HepG2 (cell line): ENCODE data around the gene FLVCR1. TPM values are rescaled to one million over a fixed set of nuclear protein-coding genes. Genes with fewer than 3 reads are reported as not detected.

Source experiments
- BRCA1 ChIP-seq: sonication (generic); formaldehyde crosslinking; IDR thresholded peaks from 2 replicates; pipeline ENCODE4 v1.4.0; 2020; ENCODE audit warnings: missing genetic modification reagents
- DPF2 ChIP-seq: sonication (generic); formaldehyde crosslinking; IDR thresholded peaks from 2 replicates; pipeline ENCODE4 v1.4.0; 2020; ENCODE audit warnings: mild to moderate bottlenecking, low read depth, missing genetic modification reagents, borderline replicate concordance
- HNRNPK ChIP-seq: fragments of 200-400 bp; formaldehyde crosslinking; IDR thresholded peaks from 2 replicates; pipeline ENCODE4 v1.6.1; 2018; ENCODE audit warnings: low read length, low read depth, moderate library complexity, mild to moderate bottlenecking; ENCODE audit not compliant: poor library complexity, severe bottlenecking
- IRF2 ChIP-seq: IDR thresholded peaks from 2 replicates; pipeline ENCODE4 v1.6.1; 2018; ENCODE audit warnings: missing genetic modification reagents, missing compliant biosample characterization
- ISL2 ChIP-seq: sonication (generic); formaldehyde crosslinking; IDR thresholded peaks from 2 replicates; pipeline ENCODE4 v1.5.0; 2020; ENCODE audit warnings: missing genetic modification reagents
- ISX ChIP-seq: sonication (generic); formaldehyde crosslinking; conservative IDR thresholded peaks from 2 replicates; pipeline ENCODE4 v1.5.0; 2020; ENCODE audit warnings: missing genetic modification reagents
- MEF2D ChIP-seq: sonication (generic); formaldehyde crosslinking; IDR thresholded peaks from 2 replicates; pipeline ENCODE4 v1.5.1; 2020; ENCODE audit warnings: mild to moderate bottlenecking, missing genetic modification reagents
- MTA1 ChIP-seq: sonication (generic); formaldehyde crosslinking; IDR thresholded peaks from 2 replicates; pipeline ENCODE4 v1.4.0; 2020; ENCODE audit warnings: missing genetic modification reagents, mild to moderate bottlenecking, borderline replicate concordance
- SOX5 ChIP-seq: IDR thresholded peaks from 2 replicates; pipeline ENCODE4 v1.6.1; 2016; ENCODE audit warnings: borderline replicate concordance
- SOX6 ChIP-seq, 2 experiments: fragments of 450-650 bp in 1 of 2; sonication (generic) in 1 of 2; formaldehyde crosslinking in 1 of 2; IDR thresholded peaks; 2 replicates each; pipeline versions ENCODE4 v1.4.0 to v1.6.1; 2017 to 2020; ENCODE audit warnings: antibody characterized with exemption in 1 of 2, mild to moderate bottlenecking in 1 of 2, missing genetic modification reagents in 1 of 2
- SYNCRIP ChIP-seq: fragments of 200-400 bp; formaldehyde crosslinking; IDR thresholded peaks from 2 replicates; pipeline ENCODE4 v1.6.1; 2018; ENCODE audit warnings: mild to moderate bottlenecking, low read depth, low read length; ENCODE audit not compliant: insufficient read depth
- ZBTB39 ChIP-seq: sonication (generic); formaldehyde crosslinking; IDR thresholded peaks from 2 replicates; pipeline ENCODE4 v1.5.0; 2020; ENCODE audit warnings: missing genetic modification reagents
- ZBTB7B ChIP-seq: sonication (generic); formaldehyde crosslinking; IDR thresholded peaks from 2 replicates; pipeline ENCODE4 v1.4.0; 2020; ENCODE audit warnings: missing genetic modification reagents
- ZNF770 ChIP-seq: sonication (generic); formaldehyde crosslinking; IDR thresholded peaks from 2 replicates; pipeline ENCODE4 v1.5.0; 2020; ENCODE audit warnings: mild to moderate bottlenecking, missing genetic modification reagents
- ZNF773 ChIP-seq: sonication (generic); formaldehyde crosslinking; IDR thresholded peaks from 2 replicates; pipeline ENCODE4 v1.4.0; 2020; ENCODE audit warnings: missing genetic modification reagents, borderline replicate concordance
- ZSCAN29 ChIP-seq: sonication (generic); formaldehyde crosslinking; conservative IDR thresholded peaks from 2 replicates; pipeline ENCODE4 v1.4.0; 2020; ENCODE audit warnings: mild to moderate bottlenecking, missing genetic modification reagents
- ZZZ3 ChIP-seq: sonication (generic); formaldehyde crosslinking; IDR thresholded peaks from 2 replicates; pipeline ENCODE4 v1.4.0; 2020; ENCODE audit warnings: missing genetic modification reagents, mild to moderate bottlenecking, borderline replicate concordance
- polyA plus RNA-seq, 8 experiments: library from polyadenylated mRNA; depleted of rRNA in 3 of 8; stranded (reverse) in 7 of 8; unstranded in 1 of 8; fragments of >200 nt; fragmentation: Illumina TruSeq in 4 of 8; extraction: Trizol in 4 of 8; gene quantifications; 2 replicates each; pipeline versions ENCODE4 v1.2.1 to v1.2.3, GENCODE V29; 2011 to 2016; ENCODE audit warnings: low read depth in 4 of 8, missing spikeins in 1 of 8, mixed read lengths in 1 of 8; ENCODE audit not compliant: insufficient read depth in 1 of 8
- total RNA-seq, 5 experiments: library from RNA; depleted of rRNA; stranded (reverse); fragments of >200 nt; fragmentation: Illumina TruSeq; extraction: Trizol; gene quantifications; 2 replicates each; pipeline ENCODE4 v1.2.3, GENCODE V29; 2016; ENCODE audit warnings: low read depth in 1 of 5
- TF ChIP-seq, protein P1 (sequence below): sonication (generic); formaldehyde crosslinking; IDR thresholded peaks from 2 replicates; pipeline ENCODE4 v1.5.1; 2020; ENCODE audit warnings: missing genetic modification reagents, mild to moderate bottlenecking, borderline replicate concordance
- TF ChIP-seq, protein P2 (sequence below), 2 experiments: sonication (generic) in 1 of 2; formaldehyde crosslinking in 1 of 2; IDR thresholded peaks; 2 replicates each; pipeline versions ENCODE4 v1.4.0 to v1.6.1; 2016 to 2020; ENCODE audit warnings: borderline replicate concordance in 1 of 2, low read depth in 1 of 2, mild to moderate bottlenecking in 1 of 2, missing genetic modification reagents in 1 of 2

FLVCR1 gene
- total and polyA plus RNA-seq, 2 of the 13 experiments (the other 11 are each of a cell fraction or from before 2014, with no cell fraction given): 14.8 to 39.8 TPM

DNA sequence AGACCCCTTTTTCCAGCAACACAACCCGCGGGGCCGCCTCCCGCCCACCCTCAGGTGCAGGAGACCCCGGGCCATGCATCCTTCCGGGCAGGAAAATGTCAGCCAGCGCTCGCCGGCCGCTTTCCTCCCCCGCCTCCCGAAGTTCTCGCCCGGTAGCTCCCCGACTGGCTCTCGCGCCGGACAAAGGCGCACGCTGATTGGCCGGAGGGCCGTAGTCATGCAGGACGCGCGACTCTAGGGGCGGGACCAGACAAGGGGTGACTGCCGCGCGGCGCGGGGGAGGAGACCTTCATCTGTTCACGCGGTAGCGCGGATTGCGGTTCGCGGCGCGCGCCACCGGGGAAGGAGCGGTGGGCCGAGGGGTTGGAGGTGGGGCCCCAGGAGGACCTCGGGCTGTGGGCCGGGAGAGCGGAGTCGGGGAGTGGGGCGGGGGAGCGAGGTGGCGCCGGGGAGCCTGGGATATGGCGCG, at the start of gene FLVCR1 (continued):
- no peak for TF ChIP-seq ZNF770
- TF ChIP-seq ISX (CRISPR knock-in tag): no peak
- no peak for TF ChIP-seq DPF2 (CRISPR knock-in tag)
- TF ChIP-seq SYNCRIP: no peak
- no peak for TF ChIP-seq MTA1 (CRISPR knock-in tag)
- no peak for TF ChIP-seq SOX6 (IDR thresholded peaks at IDR 0.05)
- peak; percentile 53 for TF ChIP-seq SOX6 (CRISPR knock-in tag; IDR thresholded peaks at IDR 0.05)
- TF ChIP-seq HNRNPK: peak; percentile 92
- no peak for TF ChIP-seq ISL2 (CRISPR knock-in tag)
- TF ChIP-seq, protein P1, sequence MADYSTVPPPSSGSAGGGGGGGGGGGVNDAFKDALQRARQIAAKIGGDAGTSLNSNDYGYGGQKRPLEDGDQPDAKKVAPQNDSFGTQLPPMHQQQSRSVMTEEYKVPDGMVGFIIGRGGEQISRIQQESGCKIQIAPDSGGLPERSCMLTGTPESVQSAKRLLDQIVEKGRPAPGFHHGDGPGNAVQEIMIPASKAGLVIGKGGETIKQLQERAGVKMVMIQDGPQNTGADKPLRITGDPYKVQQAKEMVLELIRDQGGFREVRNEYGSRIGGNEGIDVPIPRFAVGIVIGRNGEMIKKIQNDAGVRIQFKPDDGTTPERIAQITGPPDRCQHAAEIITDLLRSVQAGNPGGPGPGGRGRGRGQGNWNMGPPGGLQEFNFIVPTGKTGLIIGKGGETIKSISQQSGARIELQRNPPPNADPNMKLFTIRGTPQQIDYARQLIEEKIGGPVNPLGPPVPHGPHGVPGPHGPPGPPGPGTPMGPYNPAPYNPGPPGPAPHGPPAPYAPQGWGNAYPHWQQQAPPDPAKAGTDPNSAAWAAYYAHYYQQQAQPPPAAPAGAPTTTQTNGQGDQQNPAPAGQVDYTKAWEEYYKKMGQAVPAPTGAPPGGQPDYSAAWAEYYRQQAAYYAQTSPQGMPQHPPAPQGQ (CRISPR knock-in tag): no peak
- TF ChIP-seq, protein P2, sequence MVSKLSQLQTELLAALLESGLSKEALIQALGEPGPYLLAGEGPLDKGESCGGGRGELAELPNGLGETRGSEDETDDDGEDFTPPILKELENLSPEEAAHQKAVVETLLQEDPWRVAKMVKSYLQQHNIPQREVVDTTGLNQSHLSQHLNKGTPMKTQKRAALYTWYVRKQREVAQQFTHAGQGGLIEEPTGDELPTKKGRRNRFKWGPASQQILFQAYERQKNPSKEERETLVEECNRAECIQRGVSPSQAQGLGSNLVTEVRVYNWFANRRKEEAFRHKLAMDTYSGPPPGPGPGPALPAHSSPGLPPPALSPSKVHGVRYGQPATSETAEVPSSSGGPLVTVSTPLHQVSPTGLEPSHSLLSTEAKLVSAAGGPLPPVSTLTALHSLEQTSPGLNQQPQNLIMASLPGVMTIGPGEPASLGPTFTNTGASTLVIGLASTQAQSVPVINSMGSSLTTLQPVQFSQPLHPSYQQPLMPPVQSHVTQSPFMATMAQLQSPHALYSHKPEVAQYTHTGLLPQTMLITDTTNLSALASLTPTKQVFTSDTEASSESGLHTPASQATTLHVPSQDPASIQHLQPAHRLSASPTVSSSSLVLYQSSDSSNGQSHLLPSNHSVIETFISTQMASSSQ (IDR thresholded peaks at IDR 0.05; ENCODE audit: low read depth): no peak
- TF ChIP-seq, protein P2 (CRISPR knock-in tag; IDR thresholded peaks at IDR 0.05; ENCODE audit: borderline replicate concordance): no peak; the same call in 1 of the 2 replicates
- 0 out of 2 replicates have a peak, but pooled peaks have one; percentile 23 for TF ChIP-seq ZZZ3
- no peak for TF ChIP-seq ZBTB39 (CRISPR knock-in tag)
- no peak for TF ChIP-seq SOX5 (CRISPR knock-in tag)
- no peak for TF ChIP-seq MEF2D
- no peak for TF ChIP-seq ZNF773 (CRISPR knock-in tag)
- no peak for TF ChIP-seq ZBTB7B
- TF ChIP-seq IRF2 (CRISPR knock-in tag): peak; percentile 39; the same call in 1 of the 2 replicates
- TF ChIP-seq BRCA1 (CRISPR knock-in tag): no peak
- TF ChIP-seq ZSCAN29 (CRISPR knock-in tag): peak; percentile 34; the same call in 1 of the 2 replicates
